Renal cortical epithelial cell (primary cell): Measurements from ENCODE around the gene MN1. TPM values are rescaled to one million over a fixed set of nuclear protein-coding genes. Genes with fewer than 3 reads are reported as not detected.

ENCODE experiments used
- DNase-seq: peaks from one replicate; pipeline ENCODE4 v3.0.0-alpha.2; 2011; ENCODE audit warnings: low read depth
- total RNA-seq: library from RNA; depleted of rRNA; stranded (reverse); fragments of >200 nt; gene quantifications from 2 replicates; pipeline ENCODE4 v1.2.3, GENCODE V29; 2014

MN1 gene
- total RNA-seq, 1 donor from 2014 or later, result 0.85 TPM

DNA sequence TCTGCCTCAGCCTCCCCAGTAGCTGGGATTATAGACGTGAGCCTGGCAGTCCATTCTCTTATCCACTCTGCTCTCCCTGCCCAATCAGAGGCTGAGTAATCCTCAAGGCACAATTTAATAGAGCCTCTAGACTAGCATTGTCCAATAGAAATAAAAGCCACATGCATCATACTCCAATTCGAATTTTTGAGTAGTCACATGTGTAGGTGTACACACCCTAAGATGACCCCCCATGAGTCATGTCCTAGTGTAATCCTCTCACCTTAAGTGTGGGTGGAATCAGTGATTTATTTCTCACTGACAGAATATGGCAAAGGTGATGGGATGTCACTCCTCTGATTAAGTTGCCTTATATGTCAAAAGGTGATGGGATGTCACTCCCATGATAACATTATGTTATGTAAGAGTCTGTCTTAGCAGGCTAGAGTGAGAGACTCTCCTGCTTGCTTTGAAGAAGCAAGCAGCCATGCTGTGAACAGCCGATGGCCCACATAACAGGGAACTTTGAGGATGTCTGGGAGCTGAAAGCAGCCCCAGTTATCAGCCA is 61.3 kb downstream of the MN1 start:
- DNase-seq, result no peak

DNA sequence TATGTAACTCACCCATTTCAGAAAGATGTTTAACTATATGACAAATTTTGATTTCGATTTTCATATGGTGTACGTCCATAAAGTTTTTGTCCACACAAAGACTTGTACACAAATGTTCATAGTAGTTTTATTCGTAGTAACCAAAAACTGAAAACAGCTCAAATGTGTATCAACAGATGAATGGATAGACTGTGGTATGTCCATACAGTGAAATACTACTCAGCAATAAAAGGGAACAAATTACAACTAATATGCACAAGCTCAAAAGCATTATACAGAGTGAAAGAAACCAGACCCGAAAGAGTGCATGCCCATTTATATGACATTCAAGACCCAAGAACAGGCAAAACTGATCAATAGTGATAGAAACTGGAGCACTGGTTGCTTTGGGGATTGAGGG is 64.0 kb downstream of the MN1 start:
- DNase-seq, result no peak

DNA sequence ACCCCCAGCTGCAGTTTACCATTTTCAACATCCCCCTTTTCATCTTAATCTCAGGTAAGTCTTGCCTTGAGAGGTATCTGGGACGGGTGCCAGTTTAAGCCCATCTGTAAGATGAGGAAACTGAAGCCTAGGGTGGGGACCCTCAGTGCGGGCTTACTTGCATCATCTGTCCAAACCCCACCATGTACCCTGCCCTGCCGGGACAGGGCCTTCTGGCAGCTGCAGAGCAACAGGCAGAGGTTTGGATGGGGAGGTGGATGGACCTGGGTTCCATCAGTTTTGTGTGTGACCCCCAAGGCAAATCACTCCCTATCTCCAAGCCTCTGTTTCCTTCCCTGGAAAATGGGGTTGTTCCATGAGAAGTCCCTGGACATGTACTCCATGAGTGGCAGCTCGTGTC is 67.5 kb downstream of the MN1 start:
- DNase-seq, result no peak

DNA sequence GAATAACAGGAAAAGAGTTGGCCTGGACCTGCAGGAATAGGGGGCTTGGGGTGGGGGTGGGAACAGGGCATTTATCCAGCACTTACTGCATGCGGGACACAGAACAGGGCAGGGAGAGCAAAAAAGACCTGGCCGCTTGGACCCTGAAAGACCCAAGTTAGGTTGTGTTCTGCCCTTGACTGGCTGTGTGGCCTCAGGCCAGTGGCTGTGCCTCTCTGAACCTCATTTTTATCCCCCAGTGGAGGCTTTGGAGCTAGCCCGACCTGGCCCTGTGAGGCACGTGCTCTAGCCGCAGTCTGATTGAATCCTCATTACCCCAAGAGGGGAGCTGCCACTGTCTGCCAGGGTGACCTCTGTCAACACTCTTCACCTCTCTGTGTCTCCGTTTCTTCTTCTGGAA is 68.7 kb downstream of the MN1 start:
- DNase-seq, result no peak

DNA sequence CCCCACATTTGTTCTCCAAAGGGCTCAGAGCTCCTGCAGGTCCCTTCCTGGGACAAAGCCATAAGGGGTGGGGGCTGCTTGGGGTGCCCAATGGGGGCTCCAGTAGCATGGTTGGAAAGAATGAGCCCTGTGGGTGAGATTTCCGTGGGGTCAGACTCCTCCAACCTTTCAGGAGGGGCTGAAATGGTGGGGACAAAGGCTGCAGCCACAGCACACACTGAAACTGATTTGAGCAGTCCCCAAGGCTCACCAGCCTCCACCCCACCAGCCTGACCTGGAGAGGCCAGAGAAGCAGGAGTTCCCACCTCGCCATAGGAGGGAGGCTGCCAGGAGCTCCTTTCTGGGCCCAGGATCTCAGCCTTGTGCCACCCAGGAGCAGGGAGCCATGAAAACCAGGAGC is 69.2 kb downstream of the MN1 start:
- no peak for DNase-seq

DNA sequence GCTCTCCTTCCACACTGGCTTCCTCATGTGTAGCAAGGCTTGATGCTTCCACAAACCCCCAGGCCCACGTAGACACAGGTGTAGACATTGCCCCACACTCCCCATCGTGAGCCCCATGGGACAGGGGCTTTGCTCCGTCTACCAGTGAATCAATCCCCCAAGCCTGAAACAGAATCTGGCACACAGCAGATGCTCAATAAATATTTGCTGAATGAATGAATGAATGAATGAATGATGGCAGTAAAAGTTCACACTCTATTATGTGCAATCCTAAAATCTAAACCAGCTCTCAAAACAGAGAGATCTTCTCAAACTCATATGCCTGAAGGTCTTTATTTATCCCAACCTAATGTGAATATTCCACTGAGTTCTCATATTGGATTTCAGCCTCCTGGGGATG is 69.9 kb downstream of the MN1 start:
- no peak for DNase-seq

DNA sequence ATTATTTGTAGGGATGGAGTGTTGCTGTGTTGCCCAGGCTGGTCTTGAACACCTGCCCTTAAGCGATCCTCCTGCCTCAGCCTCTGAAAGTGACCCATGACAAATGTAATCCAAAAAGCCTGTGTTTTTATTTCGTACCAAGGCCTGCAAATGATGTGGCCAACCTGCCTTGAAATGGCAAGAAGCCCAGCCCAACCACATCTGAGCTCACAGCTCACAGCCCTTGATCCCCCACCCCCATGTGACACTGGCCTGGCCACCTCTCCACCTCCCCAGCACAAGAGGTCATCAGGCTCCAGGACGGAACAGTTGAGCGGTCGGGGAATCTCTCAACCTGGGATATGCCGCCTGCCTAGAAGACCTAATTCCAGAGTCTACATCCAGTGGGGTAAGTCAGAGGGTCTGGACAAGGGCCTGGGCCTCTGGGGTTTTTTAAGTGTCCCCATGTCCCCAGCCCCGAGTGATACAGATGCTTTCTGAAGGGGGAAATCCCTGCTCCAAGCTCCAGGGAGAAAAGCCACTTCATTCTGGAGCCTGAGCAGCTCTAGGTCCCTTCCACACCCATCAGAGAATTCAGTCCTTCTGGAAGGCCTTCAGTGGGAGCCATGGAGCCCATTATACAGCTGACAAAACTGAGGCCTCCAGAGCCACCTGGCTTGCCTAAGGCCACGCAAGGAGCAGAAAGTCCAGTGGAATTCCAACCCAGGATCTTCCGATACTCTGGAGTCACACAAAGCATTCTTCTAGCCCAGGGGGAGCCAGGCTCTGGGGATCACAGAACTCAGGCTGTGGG is 70.7 kb downstream of the MN1 start:
- DNase-seq, result peak; percentile 28

DNA sequence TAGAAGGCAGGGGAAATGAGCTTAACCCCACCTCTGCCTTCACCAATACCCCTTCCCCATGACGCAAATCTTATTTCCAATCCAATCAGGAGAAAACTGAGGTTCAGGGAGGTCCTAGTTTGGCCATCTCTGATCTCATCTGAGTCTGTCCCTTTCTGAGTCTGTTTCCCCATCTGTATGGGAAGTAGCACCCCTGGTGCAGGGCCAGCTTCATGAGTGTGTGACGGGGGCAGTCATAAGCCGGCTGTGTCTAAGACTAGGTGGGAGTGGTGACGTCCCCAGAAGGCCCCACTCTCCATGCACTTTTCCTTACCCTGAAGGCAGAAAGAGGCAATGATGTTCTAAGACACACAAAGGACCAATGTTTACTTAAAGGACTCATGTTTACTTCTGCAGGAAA is 72.3 kb downstream of the MN1 start:
- no peak for DNase-seq

DNA sequence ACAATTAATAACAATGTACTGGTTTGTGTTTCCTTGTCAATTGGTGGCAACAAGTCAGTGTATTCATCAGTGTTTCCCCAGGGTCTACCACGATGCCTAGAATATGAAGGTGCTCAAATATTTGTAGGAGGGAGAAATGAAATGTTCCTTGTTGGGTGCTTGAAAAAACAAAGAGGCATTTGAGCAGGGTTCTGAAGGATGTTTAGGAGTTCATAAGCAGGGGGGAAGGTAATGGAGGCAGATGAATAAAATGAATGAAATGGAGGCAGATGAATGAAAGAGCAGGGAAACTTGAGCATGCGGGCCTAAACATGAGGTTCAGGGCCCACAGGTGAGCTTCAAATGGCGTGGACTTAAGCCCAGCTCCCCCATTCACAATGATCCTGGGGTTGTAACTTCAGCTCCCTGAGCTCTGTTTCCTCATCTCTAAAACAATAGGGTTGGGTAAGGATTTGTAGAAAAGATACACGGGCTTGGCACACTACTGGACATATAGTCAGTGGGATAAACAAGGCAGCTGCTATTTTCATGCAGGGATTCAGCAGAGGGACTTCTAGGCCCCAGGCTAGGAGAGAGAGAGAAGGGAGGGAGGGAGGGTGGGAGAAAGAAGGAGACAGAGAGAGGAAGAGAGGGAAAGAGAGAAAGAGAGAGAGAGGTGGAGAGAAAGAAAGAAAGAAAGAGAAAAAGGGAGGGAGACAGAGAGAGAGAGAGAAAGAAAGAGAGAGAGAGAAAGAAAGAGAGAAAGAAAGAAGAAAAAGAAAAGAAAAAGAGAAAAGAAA is 73.7 kb downstream of the MN1 start:
- DNase-seq, result no peak

DNA sequence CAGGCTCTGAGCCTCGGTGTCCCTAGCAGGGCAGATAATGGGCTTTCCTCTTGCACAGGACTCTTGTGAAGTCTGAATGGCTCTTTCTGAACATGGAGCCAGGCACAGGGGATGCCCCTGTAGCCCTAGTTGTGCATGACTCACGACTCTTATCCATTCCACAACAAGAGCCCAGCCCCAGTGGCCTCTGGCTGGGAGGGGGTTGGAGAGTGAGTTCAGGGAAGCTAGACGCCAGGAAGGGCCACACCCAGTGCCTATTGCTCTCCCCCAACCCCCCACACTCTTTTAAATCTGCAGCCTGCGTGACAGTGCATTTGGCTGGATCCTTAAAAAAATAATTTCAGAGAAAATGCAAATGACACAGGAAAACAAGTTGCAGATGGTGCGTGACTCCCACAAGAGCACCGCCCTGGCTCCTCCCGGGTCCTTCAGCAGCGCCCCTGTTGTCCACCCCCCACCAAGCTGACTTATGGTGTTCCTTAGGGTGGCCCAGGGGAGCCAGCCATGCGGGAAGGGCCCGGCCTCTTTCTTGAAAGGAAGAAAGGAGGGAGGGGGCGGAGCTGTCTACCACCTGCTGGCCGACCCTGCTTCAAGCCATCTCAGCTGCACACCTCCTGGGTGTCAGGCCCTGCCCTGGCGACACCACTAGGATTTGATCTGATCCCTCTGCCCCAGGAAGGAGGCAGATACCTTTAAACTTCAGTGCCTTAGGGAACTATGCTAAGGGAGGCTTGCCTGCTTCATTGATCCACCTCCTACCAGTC is 74.7 kb downstream of the MN1 start:
- DNase-seq, result peak; percentile 89

DNA sequence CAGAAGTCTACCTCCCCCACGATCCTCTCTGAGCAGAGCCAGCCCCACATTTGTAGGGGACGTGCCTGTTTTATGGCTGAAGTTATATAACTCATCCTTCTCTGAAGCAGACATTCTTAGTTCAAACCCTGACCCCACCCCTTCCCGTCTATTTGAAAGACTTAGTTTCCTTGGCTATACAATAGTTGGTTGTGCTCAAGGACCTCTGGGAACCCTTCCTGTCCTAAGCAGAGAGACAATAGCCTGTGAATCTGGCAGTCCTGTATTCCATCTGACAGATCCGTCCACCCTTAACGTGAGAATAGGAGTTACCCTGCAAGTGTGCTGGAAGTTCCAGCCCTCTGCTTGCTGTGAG is 75.2 kb downstream of the MN1 start:
- no peak for DNase-seq

DNA sequence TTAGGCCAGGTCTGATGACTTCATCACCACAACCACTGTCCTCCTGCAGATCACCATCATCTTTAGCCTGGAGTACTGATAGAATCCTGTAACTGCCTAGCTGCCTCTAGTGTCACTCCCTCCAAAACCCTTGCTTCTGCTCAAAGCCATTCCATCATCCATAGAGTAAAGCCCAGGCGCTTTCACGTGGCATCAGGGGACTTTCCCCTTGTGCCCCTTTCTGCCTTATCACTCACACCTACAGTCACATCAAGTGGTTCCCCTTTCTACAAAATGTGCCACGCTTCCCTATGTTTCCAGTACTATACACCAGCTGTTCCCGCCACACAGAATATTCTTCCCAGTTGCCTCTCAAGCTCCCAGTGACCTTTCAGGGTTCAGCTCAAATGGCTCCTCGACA is 75.9 kb downstream of the MN1 start:
- no peak for DNase-seq

DNA sequence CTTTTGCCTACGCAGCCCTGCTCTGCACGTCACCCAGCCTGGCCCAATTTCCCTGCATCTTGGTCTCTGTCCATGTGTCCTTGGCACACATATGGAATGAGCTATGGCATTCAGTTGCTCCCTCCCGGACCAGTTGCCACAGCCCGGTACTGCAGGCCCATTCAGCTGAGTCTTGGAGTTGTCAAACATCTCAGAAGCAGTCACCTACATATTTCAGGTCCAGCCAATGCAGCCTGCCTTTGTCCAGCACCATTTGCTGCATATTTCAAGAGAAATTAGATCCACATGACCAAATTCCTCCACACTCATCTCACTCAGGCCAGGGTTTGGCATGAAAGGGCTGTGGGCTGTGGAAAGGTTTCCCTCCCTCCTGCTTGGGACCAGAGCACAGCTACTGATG is 76.8 kb downstream of the MN1 start:
- DNase-seq, result no peak

DNA sequence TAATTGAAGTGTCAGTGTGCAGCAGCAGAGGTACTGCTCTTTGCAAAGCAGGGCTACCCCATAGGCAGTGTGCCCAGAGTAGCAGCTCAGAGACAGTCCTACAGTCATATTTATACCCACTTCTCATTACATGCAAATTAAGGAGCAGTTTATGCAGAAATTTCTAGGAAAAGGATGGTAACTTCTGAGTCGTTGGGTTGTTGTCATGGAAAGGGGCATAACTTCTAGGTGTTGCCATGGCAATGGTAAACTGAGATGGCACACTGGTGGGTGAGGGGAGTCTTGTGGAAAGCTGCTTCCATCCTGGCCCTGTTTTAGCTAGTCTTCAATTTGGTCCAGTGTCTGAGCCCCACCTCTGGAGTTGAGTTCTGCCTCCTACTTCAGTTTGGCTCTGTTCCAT is 77.4 kb downstream of the MN1 start:
- no peak for DNase-seq

DNA sequence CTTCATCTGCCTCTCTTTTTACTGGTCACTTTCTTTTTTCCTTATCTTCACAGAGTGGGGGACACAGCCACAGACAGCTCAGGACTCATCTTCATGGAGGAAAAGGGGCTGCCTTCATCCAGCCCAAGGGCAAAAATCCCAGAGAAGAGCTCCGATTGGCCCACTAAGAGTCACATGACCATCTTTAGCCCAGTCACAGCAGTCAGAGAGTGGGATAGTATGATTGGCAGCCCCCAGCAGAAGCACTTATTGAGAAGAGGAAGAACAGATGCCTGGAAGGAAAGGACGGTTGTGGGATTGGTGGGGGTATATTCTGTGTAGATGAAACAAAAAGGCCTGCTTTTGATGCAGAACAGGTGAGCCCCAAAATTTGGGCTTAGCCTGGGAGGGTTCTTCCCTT is 77.8 kb downstream of the MN1 start:
- no peak for DNase-seq

DNA sequence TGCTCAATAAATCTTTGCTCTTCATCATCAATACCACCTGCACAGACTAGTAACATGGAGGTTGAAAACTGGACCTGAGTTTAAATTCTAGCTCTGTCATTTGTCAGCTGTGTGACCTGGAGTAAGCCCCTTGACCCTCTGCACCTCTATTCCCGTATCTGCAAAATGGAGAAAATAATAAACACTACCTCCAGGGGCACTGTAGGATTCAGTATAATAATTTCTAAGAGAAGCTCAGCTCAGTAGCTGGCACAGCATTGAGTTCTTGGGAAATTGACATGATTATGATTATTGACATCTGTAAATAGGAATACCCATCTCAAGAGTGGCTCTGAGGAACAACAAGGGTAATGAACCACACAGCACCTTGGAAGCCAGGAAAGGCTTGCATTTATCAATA is 78.4 kb downstream of the MN1 start:
- DNase-seq, result no peak

DNA sequence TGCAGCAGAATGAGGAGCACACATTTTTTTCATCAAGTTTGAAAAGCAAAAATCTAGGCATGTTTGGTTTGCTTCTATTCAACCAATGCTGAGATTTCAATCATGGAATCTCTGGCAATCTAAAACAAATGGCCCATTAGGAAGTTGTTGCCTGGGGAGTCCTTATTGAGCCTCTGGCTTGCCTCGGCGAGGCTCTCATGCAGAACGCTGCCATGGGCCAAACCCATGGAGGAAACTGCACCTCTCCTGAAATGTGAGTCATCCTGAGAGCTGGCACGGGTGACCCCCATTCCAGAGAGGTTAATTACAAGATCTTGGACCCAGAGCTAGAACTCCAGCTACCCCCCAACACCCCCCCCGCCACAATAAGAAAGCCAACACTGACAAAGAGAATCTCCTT is 80.7 kb downstream of the MN1 start:
- DNase-seq, result peak; percentile 80

DNA sequence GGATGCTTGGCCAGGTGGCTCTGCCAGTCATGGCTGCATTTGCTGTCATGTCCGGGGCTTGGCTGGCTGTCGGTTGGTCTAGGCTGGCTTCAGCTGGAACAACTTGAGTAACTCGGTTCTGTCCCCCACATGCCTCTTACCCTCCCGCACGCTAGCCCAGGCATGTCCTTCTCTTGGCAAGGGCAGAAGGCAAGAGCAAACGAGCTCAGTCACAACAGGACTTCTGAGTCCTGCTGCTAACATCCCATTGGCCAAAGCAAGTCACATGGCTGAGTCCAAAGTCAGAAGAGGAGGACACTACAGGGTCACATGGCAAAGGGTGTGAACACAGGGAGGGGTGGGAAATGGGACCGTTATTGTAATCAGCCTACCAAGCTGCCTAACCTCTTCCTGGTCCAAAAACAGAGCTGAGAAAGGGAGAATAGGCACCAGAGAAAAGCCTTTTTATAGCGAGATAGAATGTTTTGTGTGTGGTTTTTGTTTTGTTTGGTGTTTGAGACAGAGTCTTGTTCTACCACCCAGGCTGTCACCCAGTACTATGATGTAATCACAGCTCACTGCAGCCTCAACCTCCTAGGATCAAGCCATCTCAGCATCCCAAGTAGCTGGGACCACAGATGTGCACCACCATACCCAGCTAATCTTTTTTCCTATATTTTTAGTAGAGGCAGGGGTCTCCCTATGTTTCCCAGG is 81.9 kb downstream of the MN1 start:
- DNase-seq, result peak; percentile 28

DNA sequence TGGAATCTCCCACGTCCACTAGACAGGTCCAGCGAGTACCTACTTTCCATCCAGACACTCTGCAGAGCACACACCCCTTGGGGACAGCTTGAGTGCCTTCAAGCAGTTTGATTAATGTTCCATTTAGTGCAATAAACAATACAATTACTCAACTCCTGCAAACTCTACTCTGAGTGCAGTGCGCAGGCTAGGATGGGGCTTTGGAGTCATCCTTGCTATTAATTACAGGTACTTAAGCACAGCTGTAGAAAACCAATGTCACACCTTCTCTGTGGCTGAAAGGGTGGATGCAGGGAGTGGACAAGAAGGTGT is 82.6 kb downstream of the MN1 start:
- DNase-seq, result peak; percentile 18

DNA sequence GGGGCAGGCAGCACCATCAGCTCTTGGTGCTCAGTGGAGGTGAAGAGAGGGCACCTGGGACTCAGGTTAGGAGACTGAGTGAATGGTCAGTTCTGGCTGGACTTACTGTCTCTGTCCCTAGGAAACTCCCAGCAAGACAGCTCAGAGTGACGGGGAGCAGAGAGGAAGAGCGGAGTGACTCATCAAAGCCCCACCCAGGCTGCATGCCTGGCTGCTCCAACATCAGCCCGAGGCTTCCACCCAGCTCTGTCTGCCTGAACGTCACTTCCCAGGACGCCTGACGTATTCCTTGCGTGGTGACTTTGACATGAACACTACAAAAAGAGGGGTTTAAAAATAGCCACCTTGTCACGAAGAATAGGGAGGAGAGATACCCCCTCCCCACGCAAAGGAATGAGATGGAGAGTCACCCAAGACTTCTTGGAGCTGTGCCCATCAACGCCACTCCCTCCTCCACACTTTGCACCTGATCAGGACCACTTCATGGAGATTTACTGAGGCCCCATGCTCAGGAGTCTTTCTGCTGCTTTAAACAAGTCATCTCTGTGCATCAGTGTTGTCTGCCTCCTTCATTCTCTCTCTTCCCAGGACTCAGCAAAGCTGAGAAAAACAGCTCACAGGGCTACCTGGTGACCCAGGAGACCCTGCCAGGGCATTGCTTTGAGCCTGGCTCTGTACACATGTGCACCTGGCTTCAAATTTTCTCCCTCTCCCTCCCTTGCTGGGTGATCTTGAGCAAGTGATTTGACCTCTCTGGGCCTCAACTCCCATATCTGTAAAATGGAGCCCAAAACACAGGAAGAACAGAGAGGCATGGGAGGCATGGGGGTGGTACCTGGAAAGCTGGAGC is 83.1 kb downstream of the MN1 start:
- peak; percentile 82 for DNase-seq

DNA sequence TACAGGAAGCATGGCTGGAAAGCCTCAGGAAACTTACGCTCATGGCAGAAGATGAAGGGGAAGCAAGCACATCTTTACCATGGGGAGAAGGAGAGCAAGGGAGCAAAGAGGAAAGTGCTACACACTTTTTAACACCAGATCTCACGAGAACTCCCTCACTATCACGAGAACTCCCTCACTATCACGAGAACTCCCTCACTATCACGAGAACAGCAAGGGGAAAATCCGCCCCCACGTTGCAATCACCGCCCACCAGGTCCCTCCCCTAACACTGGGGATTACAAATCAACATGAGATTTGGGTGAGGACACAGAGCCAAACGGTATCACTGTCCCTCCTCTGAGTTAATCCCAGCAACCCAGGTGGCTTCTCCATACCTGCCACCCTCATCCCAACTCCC is 84.5 kb downstream of the MN1 start:
- DNase-seq, result no peak
